HG03045 (cell line): Measurements from ENCODE around the gene YKT6.
"Not testable (repeated sequence)": the region's sequence is repeated elsewhere in the genome, so short reads cannot be mapped to it uniquely, and the experiment has no call there.

Experiments used
- ATAC-seq: cut with Tn5 transposase; IDR thresholded peaks from one replicate; pipeline ENCODE4 v1.9.1; 2021; ENCODE audit warnings: mild to moderate bottlenecking, moderate library complexity; ENCODE audit not compliant: unreplicated experiment

Gene YKT6

GRCh38 chr7:44172352-44172751 lies 28.4 kb upstream of the YKT6 start:
- no peak for ATAC-seq

- no peak for ATAC-seq
These were observed 27.9 kb upstream of the YKT6 start for GRCh38 chr7:44172803-44173424.

- no peak for ATAC-seq
These were observed 26.7 kb upstream of the YKT6 start for GRCh38 chr7:44173911-44174693.

GRCh38 chr7:44174694-44174948 lies 26.2 kb upstream of the YKT6 start:
- not testable (repeated sequence) for ATAC-seq

- no peak for ATAC-seq
These were observed 25.0 kb upstream of the YKT6 start for GRCh38 chr7:44175730-44176129.

GRCh38 chr7:44176486-44176885 lies 24.3 kb upstream of the YKT6 start:
- ATAC-seq, result no peak

- no peak for ATAC-seq
These were observed 23.1 kb upstream of the YKT6 start for GRCh38 chr7:44177570-44178131.

- ATAC-seq, result no peak
These were observed 20.1 kb upstream of the YKT6 start for GRCh38 chr7:44180631-44181030.

- ATAC-seq, result no peak
These were observed 18.0 kb upstream of the YKT6 start for GRCh38 chr7:44182827-44183226.

- ATAC-seq, result no peak
These were observed 17.4 kb upstream of the YKT6 start for GRCh38 chr7:44183386-44183785.

- no peak for ATAC-seq
These were observed 16.4 kb upstream of the YKT6 start for GRCh38 chr7:44184206-44184872.

- ATAC-seq, result no peak
These were observed 15.8 kb upstream of the YKT6 start for GRCh38 chr7:44184873-44185446.

GRCh38 chr7:44185729-44186128 lies 15.0 kb upstream of the YKT6 start:
- no peak for ATAC-seq

GRCh38 chr7:44186736-44187135 lies 14.0 kb upstream of the YKT6 start:
- no peak for ATAC-seq

GRCh38 chr7:44187636-44188416 lies 13.0 kb upstream of the YKT6 start:
- ATAC-seq, result no peak

- no peak for ATAC-seq
These were observed 12.1 kb upstream of the YKT6 start for GRCh38 chr7:44188480-44189225.

- ATAC-seq, result no peak
These were observed 11.3 kb upstream of the YKT6 start, which contains the start of gene GCK for GRCh38 chr7:44189286-44189992. GCK (minus strand) TSS chr7:44189439; CDS start chr7:44188953, 486 bp downstream.

GRCh38 chr7:44189993-44190872 lies 10.5 kb upstream of the YKT6 start:
- ATAC-seq, result no peak
